HL-60 (cell line): ENCODE data around the gene GET4.
"Not testable (repeated sequence)": the region's sequence is repeated elsewhere in the genome, so short reads cannot be mapped to it uniquely, and the experiment has no call there.

ENCODE experiments used
- DNase-seq, 2 experiments: peaks; one replicate each; pipeline ENCODE4 v3.0.0-alpha.2; 2010 to 2020; ENCODE audit warnings: low read depth in 1 of 2, low spot score in 1 of 2
- H3K27ac ChIP-seq: fragments of 250-450 bp; sonication (Bioruptor Pico); replicated peaks from 2 replicates; pipeline ENCODE4 v1.5.1; 2020; ENCODE audit warnings: mild to moderate bottlenecking, moderate library complexity
- H3K27me3 ChIP-seq: fragments of 250-450 bp; sonication (Bioruptor Pico); 2 replicates; pipeline ENCODE4 v1.5.1; 2021; ENCODE audit warnings: mild to moderate bottlenecking, moderate library complexity; ENCODE audit not compliant: insufficient read depth, poor library complexity, severe bottlenecking
- H3K4me3 ChIP-seq: replicated peaks from 2 replicates; pipeline ENCODE4 v1.5.1; 2011; ENCODE audit warnings: mild to moderate bottlenecking, control low read depth, low read length; ENCODE audit not compliant: insufficient read depth
- GABPA ChIP-seq: IDR thresholded peaks from 2 replicates; pipeline ENCODE4 v1.6.1; 2012; ENCODE audit warnings: low read depth
- POLR2AphosphoS5 ChIP-seq: IDR thresholded peaks from 2 replicates; pipeline ENCODE4 v1.6.1; 2012; ENCODE audit warnings: low read depth
- SPI1 ChIP-seq: IDR thresholded peaks from 2 replicates; pipeline ENCODE4 v1.6.1; 2012; ENCODE audit warnings: low read depth, mild to moderate bottlenecking, borderline replicate concordance
- TF ChIP-seq, protein P1 (sequence below): IDR thresholded peaks from one replicate; pipeline ENCODE4 v1.5.1; 2011; ENCODE audit warnings: low read length, control low read depth, inconsistent platforms; ENCODE audit not compliant: insufficient read depth
- TF ChIP-seq, protein P2 (sequence below): IDR thresholded peaks from 2 replicates; pipeline ENCODE4 v1.6.1; 2012; ENCODE audit warnings: low read depth; ENCODE audit not compliant: insufficient replicate concordance

Gene GET4

DNA sequence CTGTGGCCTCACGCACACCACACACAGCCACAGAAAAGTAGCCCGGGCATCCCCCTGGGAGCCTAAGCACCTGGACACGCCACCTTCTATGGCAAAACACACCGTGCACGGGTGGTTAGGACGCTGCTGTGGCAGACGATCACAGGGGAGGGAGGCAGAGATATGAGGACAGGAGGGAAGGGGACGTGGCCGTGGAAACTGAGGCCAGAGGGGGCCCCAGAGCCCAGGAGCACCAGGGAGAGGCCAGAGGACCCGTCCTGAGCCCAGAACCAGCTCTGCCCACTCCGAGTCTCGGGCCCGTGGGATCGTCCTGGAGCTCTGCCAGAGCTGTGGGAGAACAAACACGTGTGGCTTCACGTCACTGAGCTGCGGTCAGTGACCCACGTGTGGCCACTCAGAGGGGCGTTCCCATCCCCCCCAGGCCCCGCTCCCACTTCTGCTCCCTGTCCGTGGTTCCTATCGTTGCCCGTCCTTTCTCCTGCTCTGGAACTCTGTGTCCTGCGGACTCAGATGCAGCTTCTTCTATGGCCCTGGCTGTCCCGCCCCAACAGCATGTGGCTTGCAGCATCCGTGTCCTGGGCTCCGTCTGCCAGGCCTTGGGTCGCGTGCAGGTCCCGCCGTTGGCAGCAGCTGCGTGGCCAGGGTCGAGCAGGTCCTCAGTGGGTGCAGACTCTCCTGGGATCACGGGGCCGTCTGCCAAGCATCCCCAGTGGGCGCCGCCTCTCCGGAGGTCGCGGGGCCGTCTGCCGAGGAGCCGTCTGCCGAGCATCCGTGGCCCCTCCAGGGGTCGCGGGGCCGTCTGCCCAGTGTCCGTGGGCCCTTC, 31.0 kb downstream of the GET4 start:
- Histone ChIP-seq H3K4me3 (no peak overlapping the region), H3K27me3 (no peaks in the 10 kb centered on the region), H3K27ac (no peak overlapping the region)
- no peak for DNase-seq
- TF ChIP-seq, protein P1, sequence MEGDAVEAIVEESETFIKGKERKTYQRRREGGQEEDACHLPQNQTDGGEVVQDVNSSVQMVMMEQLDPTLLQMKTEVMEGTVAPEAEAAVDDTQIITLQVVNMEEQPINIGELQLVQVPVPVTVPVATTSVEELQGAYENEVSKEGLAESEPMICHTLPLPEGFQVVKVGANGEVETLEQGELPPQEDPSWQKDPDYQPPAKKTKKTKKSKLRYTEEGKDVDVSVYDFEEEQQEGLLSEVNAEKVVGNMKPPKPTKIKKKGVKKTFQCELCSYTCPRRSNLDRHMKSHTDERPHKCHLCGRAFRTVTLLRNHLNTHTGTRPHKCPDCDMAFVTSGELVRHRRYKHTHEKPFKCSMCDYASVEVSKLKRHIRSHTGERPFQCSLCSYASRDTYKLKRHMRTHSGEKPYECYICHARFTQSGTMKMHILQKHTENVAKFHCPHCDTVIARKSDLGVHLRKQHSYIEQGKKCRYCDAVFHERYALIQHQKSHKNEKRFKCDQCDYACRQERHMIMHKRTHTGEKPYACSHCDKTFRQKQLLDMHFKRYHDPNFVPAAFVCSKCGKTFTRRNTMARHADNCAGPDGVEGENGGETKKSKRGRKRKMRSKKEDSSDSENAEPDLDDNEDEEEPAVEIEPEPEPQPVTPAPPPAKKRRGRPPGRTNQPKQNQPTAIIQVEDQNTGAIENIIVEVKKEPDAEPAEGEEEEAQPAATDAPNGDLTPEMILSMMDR, result no peak

DNA sequence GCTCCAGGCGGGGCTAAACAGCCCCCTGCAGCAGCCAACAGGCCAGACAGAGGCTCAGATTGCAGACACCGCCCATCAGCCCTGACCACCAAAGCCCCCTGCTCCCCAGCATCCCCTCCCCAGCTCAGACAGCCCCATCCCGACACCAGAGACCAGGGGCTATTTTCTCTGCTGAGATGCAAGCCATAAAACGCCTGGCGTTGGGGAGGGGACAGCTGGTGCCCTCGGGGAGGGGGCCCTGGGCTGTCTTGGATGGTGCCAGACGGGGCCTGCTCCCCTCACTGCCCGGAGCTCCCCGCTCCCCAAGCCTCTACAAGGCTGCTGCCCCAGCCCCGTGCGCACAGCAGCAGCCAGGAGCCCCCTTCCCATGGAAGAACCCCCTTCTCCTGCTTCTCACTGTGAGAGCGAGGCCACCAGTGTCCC, 31.8 kb downstream of the GET4 start:
- no peak overlapping the region for H3K4me3 ChIP-seq
- TF ChIP-seq, protein P2, sequence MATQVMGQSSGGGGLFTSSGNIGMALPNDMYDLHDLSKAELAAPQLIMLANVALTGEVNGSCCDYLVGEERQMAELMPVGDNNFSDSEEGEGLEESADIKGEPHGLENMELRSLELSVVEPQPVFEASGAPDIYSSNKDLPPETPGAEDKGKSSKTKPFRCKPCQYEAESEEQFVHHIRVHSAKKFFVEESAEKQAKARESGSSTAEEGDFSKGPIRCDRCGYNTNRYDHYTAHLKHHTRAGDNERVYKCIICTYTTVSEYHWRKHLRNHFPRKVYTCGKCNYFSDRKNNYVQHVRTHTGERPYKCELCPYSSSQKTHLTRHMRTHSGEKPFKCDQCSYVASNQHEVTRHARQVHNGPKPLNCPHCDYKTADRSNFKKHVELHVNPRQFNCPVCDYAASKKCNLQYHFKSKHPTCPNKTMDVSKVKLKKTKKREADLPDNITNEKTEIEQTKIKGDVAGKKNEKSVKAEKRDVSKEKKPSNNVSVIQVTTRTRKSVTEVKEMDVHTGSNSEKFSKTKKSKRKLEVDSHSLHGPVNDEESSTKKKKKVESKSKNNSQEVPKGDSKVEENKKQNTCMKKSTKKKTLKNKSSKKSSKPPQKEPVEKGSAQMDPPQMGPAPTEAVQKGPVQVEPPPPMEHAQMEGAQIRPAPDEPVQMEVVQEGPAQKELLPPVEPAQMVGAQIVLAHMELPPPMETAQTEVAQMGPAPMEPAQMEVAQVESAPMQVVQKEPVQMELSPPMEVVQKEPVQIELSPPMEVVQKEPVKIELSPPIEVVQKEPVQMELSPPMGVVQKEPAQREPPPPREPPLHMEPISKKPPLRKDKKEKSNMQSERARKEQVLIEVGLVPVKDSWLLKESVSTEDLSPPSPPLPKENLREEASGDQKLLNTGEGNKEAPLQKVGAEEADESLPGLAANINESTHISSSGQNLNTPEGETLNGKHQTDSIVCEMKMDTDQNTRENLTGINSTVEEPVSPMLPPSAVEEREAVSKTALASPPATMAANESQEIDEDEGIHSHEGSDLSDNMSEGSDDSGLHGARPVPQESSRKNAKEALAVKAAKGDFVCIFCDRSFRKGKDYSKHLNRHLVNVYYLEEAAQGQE, result no peak
- TF ChIP-seq GABPA (no peak), SPI1 (no peak), POLR2AphosphoS5 (no peak)
- TF ChIP-seq, protein P1, result no peak
- H3K27ac ChIP-seq, result no peak overlapping the region
- no peaks in the 10 kb centered on the region for H3K27me3 ChIP-seq
- no peak for DNase-seq

- peak; percentile 53 to 64 for DNase-seq
- not testable (repeated sequence) for H3K27me3 ChIP-seq
- TF ChIP-seq, protein P1, result peak; percentile 52
- H3K27ac ChIP-seq, result peak overlapping the region; percentile 26; the same call in 1 of the 2 replicates
- H3K4me3 ChIP-seq, result peak overlapping the region; percentile 25
Observed at GRCh38 chr7:908591-909357, 32.4 kb downstream of the GET4 start.

- peak overlapping the region; percentile 24; the same call in 1 of the 2 replicates for H3K4me3 ChIP-seq
- H3K27me3 ChIP-seq, result no peaks in the 10 kb centered on the region
- peak; percentile 74 to 92 for DNase-seq
- H3K27ac ChIP-seq, result peak overlapping the region; percentile 60
- TF ChIP-seq, protein P1, result no peak
- peak; percentile 89 for TF ChIP-seq SPI1
Observed at GRCh38 chr7:909358-910329, 33.3 kb downstream of the GET4 start.
